Cerebellar nuclear complex (tissue), 1 donor: Measurements from ENCODE around the gene ACTN4.
A peak's percentile ranks its signal among the peaks of the same experiment; 100 is the strongest.
"Not testable (repeated sequence)": the region's sequence is repeated elsewhere in the genome, so short reads cannot be mapped to it uniquely, and the experiment has no call there.

Experiments
- DNase-seq, 2 experiments: peaks; one replicate each; lab custom pipeline; 2025; lab: John Stamatoyannopoulos, UW

ACTN4 gene

DNA sequence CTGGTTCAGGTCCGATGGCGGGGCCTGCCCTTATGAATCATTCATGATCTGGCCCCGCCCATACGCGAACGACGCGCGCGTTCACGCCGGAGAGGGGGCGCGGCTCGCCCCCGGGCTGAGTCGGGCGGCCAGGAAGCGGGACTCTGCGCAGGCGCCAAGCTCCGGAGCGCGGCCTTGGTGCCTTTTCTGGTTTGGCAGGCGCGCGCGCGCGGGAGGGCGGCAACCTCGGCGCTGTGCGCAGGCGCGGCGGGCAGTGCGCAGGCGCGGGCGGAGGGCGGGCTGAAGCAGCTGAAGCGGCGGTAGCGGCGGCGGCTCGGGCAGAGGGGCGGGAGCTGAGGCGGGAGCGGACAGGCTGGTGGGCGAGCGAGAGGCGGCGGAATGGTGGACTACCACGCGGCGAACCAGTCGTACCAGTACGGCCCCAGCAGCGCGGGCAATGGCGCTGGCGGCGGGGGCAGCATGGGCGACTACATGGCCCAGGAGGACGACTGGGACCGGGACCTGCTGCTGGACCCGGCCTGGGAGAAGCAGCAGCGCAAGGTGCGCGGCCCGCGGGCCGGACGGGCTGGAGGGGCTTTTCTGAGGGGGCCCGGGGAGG lies at the start of gene ACTN4:
TSS of gene ACTN4 (plus strand) at position 282 of the 598 bp plus-strand sequence. CDS start at position 379, 97 bp downstream.
- DNase-seq, result peak; percentile 59 to 84

GRCh38 chr19:38599722-38600121 lies 47.7 kb upstream of the ACTN4 start:
- no peak for DNase-seq

- DNase-seq, result not testable (repeated sequence)
Observed at GRCh38 chr19:38602856-38603255, 44.6 kb upstream of the ACTN4 start.

DNA sequence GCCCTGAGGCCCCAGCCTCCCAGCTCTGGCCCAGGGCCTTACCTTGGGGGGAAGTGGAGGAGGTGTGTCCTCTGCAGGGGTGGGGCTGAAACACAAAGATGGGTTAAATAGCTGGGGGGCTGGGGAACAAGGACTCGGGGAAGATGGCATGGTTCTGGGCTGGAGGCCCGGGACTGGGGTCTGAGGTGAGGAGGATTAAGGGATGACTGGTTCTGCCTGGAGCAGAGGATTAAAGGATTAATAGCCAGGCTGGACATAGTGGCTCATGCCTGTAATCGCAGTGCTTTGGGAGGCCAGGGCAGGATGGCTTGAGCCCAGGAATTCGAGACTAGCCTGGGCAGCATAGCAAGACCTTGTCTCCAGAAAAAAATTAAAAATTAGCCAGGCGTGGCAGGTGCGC lies 41.3 kb upstream of the ACTN4 start:
- DNase-seq, result no peak

- no peak for DNase-seq
Observed at GRCh38 chr19:38614289-38614688, 33.2 kb upstream of the ACTN4 start.

DNA sequence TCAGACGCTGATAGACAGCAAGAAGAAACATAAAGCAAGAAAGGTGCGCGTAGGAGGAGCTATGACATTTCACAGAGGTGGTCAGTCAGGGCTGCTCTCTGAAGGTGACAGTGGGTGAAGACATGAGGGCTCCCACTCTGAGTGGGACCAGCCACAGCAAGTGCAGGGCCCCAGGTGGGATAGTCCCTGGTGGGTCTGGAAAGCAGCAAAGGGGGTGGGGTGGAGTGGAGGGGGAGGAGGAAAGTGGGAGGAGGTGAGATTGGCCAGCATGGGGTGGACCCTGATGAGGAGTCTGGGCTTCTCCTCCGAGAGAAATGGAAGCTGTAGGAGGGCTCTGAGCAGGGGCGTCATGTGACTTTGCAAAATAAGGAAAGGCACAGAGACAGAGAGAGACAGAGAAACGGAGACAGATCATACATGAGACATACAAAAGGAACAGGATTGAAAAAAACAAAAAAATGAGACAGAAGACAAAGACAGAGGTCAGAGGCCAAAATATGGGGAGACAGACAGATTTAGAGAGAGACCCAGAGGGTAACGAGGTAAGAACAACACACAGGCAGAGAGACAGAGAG lies 32.4 kb upstream of the ACTN4 start:
- DNase-seq, result no peak

DNA sequence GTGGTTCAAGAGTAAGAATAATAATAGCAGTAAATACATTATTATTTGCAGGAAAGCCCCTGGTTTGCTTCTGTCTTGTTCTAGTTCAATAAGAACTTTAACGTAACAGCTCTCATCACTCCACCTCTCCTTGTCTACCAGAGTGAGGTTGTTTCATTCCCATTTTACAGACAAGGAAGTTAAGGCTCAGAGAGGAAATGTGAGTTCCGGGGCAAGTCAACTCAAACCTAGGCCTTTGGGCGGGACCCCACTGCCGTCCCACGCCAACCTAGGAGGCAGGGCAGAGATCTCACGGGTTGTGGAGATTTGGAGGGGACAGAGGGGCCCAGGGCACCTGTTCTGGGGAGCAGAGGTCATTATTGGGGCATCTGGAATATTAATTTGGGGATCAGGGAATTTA lies 31.2 kb upstream of the ACTN4 start:
- DNase-seq, result no peak

GRCh38 chr19:38617283-38617763 lies 30.1 kb upstream of the ACTN4 start:
- DNase-seq, result no peak

DNA sequence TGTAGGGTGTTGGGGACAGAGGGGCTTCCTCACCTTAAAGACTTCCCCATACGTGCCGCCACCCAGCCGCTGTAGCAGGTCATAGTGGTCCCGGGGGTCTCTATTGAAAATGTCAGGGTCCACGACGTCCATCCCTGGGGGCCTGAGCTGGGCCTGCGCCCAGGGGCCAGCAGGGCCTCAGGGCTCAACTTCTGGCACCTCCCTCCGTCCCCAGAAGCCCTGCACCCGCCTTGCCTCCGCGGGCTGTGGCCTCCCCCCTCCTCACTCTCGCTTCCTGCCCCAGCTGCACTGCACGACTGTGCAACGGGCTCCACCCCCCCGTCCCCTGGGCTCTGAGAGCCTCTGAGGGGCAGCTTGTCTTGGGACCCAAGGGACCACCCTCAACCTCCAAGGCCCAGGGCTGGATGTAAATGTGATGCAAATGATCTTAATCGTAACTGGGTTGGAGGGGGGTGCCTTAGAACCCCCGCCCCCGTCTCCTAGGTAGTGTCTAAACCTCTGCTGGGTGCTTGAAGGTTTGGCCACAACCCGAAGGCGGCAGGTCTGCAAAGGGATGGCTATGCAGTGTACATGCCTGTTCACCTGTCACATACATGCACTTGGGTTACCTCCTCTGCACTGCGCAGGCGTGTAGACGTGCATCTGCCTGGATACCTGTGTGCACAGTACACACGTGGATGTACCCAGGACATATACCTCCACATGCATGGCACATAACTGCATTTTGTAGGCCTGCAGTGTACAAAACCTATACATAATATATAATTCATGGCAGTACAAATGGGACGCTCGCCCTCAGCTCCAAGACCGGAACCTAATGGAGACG lies 29.5 kb upstream of the ACTN4 start, which contains the start of gene MAP4K1:
TSS of gene MAP4K1 (minus strand) at position 190 of the 826 bp plus-strand sequence. CDS start at position 132, 58 bp downstream.
- no peak for DNase-seq

DNA sequence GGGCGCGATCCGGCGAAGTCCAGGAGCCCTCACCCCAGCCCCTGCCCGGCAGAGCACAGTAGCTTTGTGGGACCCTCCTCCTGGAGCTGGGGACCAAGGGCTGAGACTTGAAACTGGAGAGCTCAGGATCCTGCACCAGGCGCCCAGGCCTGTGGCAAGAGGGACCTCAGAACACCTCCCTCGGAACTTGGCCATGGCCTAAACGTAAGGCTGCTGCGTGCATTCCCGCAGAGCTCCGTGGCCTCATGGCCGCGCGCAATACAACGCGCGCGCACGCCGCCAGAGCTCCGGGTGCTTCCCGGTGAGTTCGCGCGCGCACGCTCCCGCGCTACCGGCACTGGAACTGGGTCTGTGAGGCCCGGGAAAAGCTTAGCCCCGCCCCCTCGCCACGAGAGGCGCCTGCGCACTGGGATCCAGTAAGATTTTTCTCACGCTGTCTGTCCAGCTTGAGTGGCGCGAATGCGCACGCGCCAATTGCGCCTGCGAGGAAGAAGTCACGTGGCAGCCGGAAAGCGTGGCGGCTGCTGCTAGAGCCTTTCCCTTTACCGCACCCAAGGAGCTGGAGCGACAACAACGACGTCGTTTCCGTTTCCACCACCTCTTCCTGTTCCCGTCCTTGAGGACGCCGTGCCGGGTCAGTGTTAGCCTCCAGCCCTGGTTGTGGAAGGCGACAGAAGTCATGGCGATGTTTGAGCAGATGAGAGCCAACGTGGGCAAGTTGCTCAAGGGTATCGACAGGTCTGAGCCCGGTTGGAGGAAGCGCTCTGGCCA lies 28.7 kb upstream of the ACTN4 start, which contains the start of gene EIF3K:
TSS of gene EIF3K (plus strand) at position 599 of the 771 bp plus-strand sequence. CDS start at position 680, 81 bp downstream.
- peak; percentile 77 to 89 for DNase-seq

DNA sequence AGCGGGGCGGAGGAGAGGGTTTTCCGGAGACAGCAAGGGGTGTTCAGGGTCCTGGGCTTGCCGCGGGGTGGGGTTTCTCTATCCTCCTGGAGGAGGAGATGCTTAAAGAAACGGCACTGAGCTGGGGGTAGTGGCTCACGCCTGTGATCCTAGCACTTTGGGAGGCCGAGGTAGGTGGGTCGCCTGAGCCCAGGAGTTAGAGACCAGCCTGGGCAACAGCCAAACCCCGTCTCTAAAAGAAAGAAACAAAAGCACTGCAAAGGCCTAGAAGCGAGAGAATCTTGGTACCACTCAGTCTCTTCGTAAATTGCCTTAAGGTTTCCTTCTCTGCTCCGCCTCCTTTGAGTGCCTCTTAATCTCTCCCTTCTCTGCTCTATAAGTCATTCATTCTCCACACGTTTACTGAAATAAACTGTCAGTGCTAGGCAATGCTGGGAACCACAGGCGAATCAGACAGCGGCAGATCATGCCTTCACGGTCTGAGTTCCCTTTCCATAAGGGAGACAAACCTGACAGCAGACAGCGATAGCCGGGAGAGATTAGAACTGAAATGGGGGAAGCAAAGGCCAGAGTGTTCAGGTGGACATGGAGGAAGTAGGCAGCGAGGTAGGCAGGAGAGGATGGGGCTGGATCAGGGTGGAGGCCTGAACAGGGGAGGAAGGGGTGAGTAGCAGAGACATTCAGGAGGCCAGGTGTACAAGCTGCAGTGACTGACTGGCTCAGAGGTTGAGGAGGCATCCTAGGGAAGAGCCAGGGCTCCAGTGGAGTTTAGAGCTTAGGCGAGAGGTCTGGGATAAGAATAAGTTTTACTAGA lies 27.9 kb upstream of the ACTN4 start:
- no peak for DNase-seq

- no peak for DNase-seq
Observed at GRCh38 chr19:38624822-38625221, 22.6 kb upstream of the ACTN4 start.

GRCh38 chr19:38626401-38626800 lies 21.0 kb upstream of the ACTN4 start:
- no peak for DNase-seq

- no peak for DNase-seq
Observed at GRCh38 chr19:38629568-38629967, 17.9 kb upstream of the ACTN4 start.

DNA sequence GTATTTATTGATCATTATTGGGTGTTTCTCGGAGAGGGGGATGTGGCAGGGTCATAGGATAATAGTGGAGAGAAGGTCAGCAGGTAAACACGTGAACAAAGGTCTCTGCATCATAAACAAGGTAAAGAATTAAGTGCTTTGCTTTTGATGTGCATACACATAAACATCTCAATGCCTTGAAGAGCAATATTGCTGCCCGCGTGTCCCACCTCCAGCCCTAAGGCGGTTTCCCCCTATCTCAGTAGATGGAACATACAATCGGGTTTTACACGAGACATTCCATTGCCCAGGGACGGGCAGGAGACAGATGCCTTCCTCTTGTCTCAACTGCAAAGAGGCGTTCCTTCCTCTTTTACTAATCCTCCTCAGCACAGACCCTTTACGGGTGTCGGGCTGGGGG lies 16.1 kb upstream of the ACTN4 start:
- DNase-seq, result not testable (repeated sequence)

- not testable (repeated sequence) for DNase-seq
Observed at GRCh38 chr19:38631811-38632475, 15.5 kb upstream of the ACTN4 start.

- no peak for DNase-seq
Observed at GRCh38 chr19:38632476-38633213, 14.8 kb upstream of the ACTN4 start.

DNA sequence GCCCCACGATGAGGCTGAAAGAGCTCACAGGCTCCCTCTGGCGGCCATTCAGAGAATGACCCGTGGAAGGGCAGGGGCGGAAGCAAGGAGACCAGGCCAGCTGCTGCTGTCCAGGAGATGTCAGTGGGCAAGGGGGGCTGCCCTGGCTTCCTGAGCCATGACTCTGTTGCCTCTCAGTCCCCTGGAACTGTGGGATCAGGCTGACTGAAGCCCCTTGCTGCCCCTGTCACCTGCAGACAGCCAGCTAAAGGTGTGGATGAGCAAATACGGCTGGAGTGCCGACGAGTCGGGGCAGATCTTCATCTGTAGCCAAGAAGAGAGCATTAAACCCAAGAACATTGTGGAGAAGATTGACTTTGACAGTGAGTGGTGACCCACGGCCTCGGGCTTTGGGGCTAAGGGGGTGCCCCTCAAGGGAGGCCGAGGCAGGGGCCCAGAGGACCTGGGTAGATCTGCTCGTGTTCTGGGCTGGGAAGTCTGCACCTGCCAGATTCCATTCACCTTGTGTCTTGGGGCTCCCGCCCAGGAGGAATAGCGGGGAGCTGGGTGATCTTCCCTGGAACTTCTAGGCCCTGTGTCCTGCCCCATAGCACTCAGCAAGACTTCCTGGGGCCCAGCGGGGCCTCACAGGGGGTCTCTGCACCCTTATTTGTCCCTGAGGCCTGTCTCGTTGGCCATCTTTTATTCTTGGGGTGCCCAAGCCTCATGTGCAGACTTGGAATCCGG lies 12.5 kb upstream of the ACTN4 start:
- peak in 1 of 2 experiments; percentile 1 for DNase-seq
